ENCODE data around the gene SMAD7.

Gene SMAD7

GRCh38 chr18:48942554-48943261 is 8.1 kb downstream of the SMAD7 start:
- Histone ChIP-seq H3K4me2 (ENCODE audit: low read length) (peak overlapping the region; percentile 23), H2BK120ac (ENCODE audit: low read depth, low read length) (no peak overlapping the region), H3K56ac (ENCODE audit: low read length) (peak overlapping the region; percentile 44), H3K4me3 (ENCODE audit: low read length) (no peak overlapping the region), H3K36me3 (ENCODE audit: control insufficient read depth, insufficient read depth, low read length) (peaks cover 24% of the 10 kb centered on the region), H3K4ac (ENCODE audit: low read depth, low read length) (no peak overlapping the region), H2AK5ac (ENCODE audit: low read length) (no peak overlapping the region), H3K18ac (ENCODE audit: low read length) (no peak overlapping the region), H3K4me1 (ENCODE audit: control insufficient read depth, low read depth, low read length) (peaks cover 64% of the 10 kb centered on the region), H3K23ac (ENCODE audit: low read length) (no peak overlapping the region), H3K27ac (ENCODE audit: low read depth, low read length) (peak overlapping the region; percentile 40), H3K79me1 (ENCODE audit: low read length) (no peaks in the 10 kb centered on the region), H3K9ac (ENCODE audit: low read length) (peak overlapping the region; percentile 35), H3K79me2 (ENCODE audit: control insufficient read depth, insufficient read depth, low read length) (peaks cover 100% of the 10 kb centered on the region), H2BK5ac (ENCODE audit: low read length) (no peak overlapping the region), H4K8ac (ENCODE audit: low read depth, low read length) (no peak overlapping the region), H2BK15ac (replicated peaks; ENCODE audit: low read depth) (no peak overlapping the region), H3K27me3 (ENCODE audit: insufficient read depth, low read length, poor library complexity) (no peaks in the 10 kb centered on the region), H4K5ac (ENCODE audit: low read length) (no peak overlapping the region)
- peak; percentile 81 for DNase-seq
- WGBS (ENCODE audit: extremely low coverage, insufficient coverage, low lambda C conversion rate) = no CpG with 5 or more reads among the region's 12 CpGs

GRCh38 chr18:48942086-48942485 is 8.7 kb downstream of the SMAD7 start:
- Histone ChIP-seq H3K36me3 (ENCODE audit: control insufficient read depth, insufficient read depth, low read length) (peaks cover 20% of the 10 kb centered on the region), H3K4me3 (ENCODE audit: low read length) (no peak overlapping the region), H3K27ac (ENCODE audit: low read depth, low read length) (peak overlapping the region; percentile 40), H2BK5ac (ENCODE audit: low read length) (no peak overlapping the region), H3K9ac (ENCODE audit: low read length) (peak overlapping the region; percentile 18), H3K18ac (ENCODE audit: low read length) (no peak overlapping the region), H2AK5ac (ENCODE audit: low read length) (no peak overlapping the region), H3K79me2 (ENCODE audit: control insufficient read depth, insufficient read depth, low read length) (peaks cover 100% of the 10 kb centered on the region), H4K5ac (ENCODE audit: low read length) (no peak overlapping the region), H3K4me1 (ENCODE audit: control insufficient read depth, low read depth, low read length) (peaks cover 62% of the 10 kb centered on the region), H3K23ac (ENCODE audit: low read length) (peak overlapping the region; percentile 73), H3K56ac (ENCODE audit: low read length) (peak overlapping the region; percentile 44), H3K4ac (ENCODE audit: low read depth, low read length) (no peak overlapping the region), H4K8ac (ENCODE audit: low read depth, low read length) (no peak overlapping the region), H2BK15ac (replicated peaks; ENCODE audit: low read depth) (no peak overlapping the region), H3K4me2 (ENCODE audit: low read length) (peak overlapping the region; percentile 9), H2BK120ac (ENCODE audit: low read depth, low read length) (no peak overlapping the region), H3K79me1 (ENCODE audit: low read length) (no peaks in the 10 kb centered on the region), H3K27me3 (ENCODE audit: insufficient read depth, low read length, poor library complexity) (no peaks in the 10 kb centered on the region)
- WGBS (ENCODE audit: extremely low coverage, insufficient coverage, low lambda C conversion rate) = no CpG with 5 or more reads among the region's 8 CpGs
- DNase-seq = no peak

- H3K56ac ChIP-seq (ENCODE audit: low read length) = peak overlapping the region; percentile 71
- H3K36me3 ChIP-seq (ENCODE audit: control insufficient read depth, insufficient read depth, low read length) = peaks cover 19% of the 10 kb centered on the region
- peak; percentile 81 for DNase-seq
- no peak overlapping the region for H2AK5ac ChIP-seq (ENCODE audit: low read length)
- H3K4me3 ChIP-seq (ENCODE audit: low read length) = no peak overlapping the region
- no peak overlapping the region for H3K4ac ChIP-seq (ENCODE audit: low read depth, low read length)
- H3K9ac ChIP-seq (ENCODE audit: low read length) = peak overlapping the region; percentile 18
- no peaks in the 10 kb centered on the region for H3K79me1 ChIP-seq (ENCODE audit: low read length)
- no peaks in the 10 kb centered on the region for H3K27me3 ChIP-seq (ENCODE audit: insufficient read depth, low read length, poor library complexity)
- peak overlapping the region; percentile 40 for H3K27ac ChIP-seq (ENCODE audit: low read depth, low read length)
- H3K4me2 ChIP-seq (ENCODE audit: low read length) = peak overlapping the region; percentile 14
- no peak overlapping the region for H3K18ac ChIP-seq (ENCODE audit: low read length)
- H3K23ac ChIP-seq (ENCODE audit: low read length) = peak overlapping the region; percentile 73
- H4K8ac ChIP-seq (ENCODE audit: low read depth, low read length) = no peak overlapping the region
- no peak overlapping the region for H2BK5ac ChIP-seq (ENCODE audit: low read length)
- WGBS (ENCODE audit: extremely low coverage, insufficient coverage, low lambda C conversion rate) = no CpG with 5 or more reads among the region's 7 CpGs
- no peak overlapping the region for H2BK120ac ChIP-seq (ENCODE audit: low read depth, low read length)
- peaks cover 100% of the 10 kb centered on the region for H3K79me2 ChIP-seq (ENCODE audit: control insufficient read depth, insufficient read depth, low read length)
- H2BK15ac ChIP-seq (replicated peaks; ENCODE audit: low read depth) = no peak overlapping the region
- no peak overlapping the region for H4K5ac ChIP-seq (ENCODE audit: low read length)
- peaks cover 57% of the 10 kb centered on the region for H3K4me1 ChIP-seq (ENCODE audit: control insufficient read depth, low read depth, low read length)
These were observed 9.1 kb downstream of the SMAD7 start for GRCh38 chr18:48941672-48942071.

GRCh38 chr18:48940854-48941611 is 9.7 kb downstream of the SMAD7 start:
- Histone ChIP-seq H2BK120ac (ENCODE audit: low read depth, low read length) (no peak overlapping the region), H2AK5ac (ENCODE audit: low read length) (peak overlapping the region; percentile 10), H3K18ac (ENCODE audit: low read length) (no peak overlapping the region), H3K79me2 (ENCODE audit: control insufficient read depth, insufficient read depth, low read length) (peaks cover 100% of the 10 kb centered on the region), H3K27ac (ENCODE audit: low read depth, low read length) (peak overlapping the region; percentile 46), H3K23ac (ENCODE audit: low read length) (no peak overlapping the region), H2BK15ac (replicated peaks; ENCODE audit: low read depth) (no peak overlapping the region), H3K4ac (ENCODE audit: low read depth, low read length) (no peak overlapping the region), H3K4me1 (ENCODE audit: control insufficient read depth, low read depth, low read length) (peaks cover 52% of the 10 kb centered on the region), H4K5ac (ENCODE audit: low read length) (no peak overlapping the region), H3K27me3 (ENCODE audit: insufficient read depth, low read length, poor library complexity) (no peaks in the 10 kb centered on the region), H3K4me2 (ENCODE audit: low read length) (peak overlapping the region; percentile 32), H3K36me3 (ENCODE audit: control insufficient read depth, insufficient read depth, low read length) (peaks cover 19% of the 10 kb centered on the region), H4K8ac (ENCODE audit: low read depth, low read length) (no peak overlapping the region), H3K79me1 (ENCODE audit: low read length) (no peaks in the 10 kb centered on the region), H3K9ac (ENCODE audit: low read length) (peak overlapping the region; percentile 47), H3K4me3 (ENCODE audit: low read length) (no peak overlapping the region), H3K56ac (ENCODE audit: low read length) (peak overlapping the region; percentile 71), H2BK5ac (ENCODE audit: low read length) (peak overlapping the region; percentile 51)
- peak; percentile 87 for DNase-seq
- no CpG with 5 or more reads among the region's 14 CpGs for WGBS (ENCODE audit: extremely low coverage, insufficient coverage, low lambda C conversion rate)

- Histone ChIP-seq H4K5ac (ENCODE audit: low read length) (no peak overlapping the region), H3K23ac (ENCODE audit: low read length) (no peak overlapping the region), H3K27ac (ENCODE audit: low read depth, low read length) (peak overlapping the region; percentile 69), H2BK5ac (ENCODE audit: low read length) (no peak overlapping the region), H3K36me3 (ENCODE audit: control insufficient read depth, insufficient read depth, low read length) (peaks cover 14% of the 10 kb centered on the region), H3K56ac (ENCODE audit: low read length) (peak overlapping the region; percentile 69), H3K4ac (ENCODE audit: low read depth, low read length) (no peak overlapping the region), H3K4me1 (ENCODE audit: control insufficient read depth, low read depth, low read length) (peaks cover 54% of the 10 kb centered on the region), H3K9ac (ENCODE audit: low read length) (peak overlapping the region; percentile 51), H3K4me2 (ENCODE audit: low read length) (peak overlapping the region; percentile 18), H3K27me3 (ENCODE audit: insufficient read depth, low read length, poor library complexity) (no peaks in the 10 kb centered on the region), H3K79me2 (ENCODE audit: control insufficient read depth, insufficient read depth, low read length) (peaks cover 100% of the 10 kb centered on the region), H3K79me1 (ENCODE audit: low read length) (no peaks in the 10 kb centered on the region), H2BK120ac (ENCODE audit: low read depth, low read length) (no peak overlapping the region), H2BK15ac (replicated peaks; ENCODE audit: low read depth) (no peak overlapping the region), H3K4me3 (ENCODE audit: low read length) (no peak overlapping the region), H2AK5ac (ENCODE audit: low read length) (no peak overlapping the region), H3K18ac (ENCODE audit: low read length) (peak overlapping the region; percentile 0), H4K8ac (ENCODE audit: low read depth, low read length) (no peak overlapping the region)
- no peak for DNase-seq
- no CpG with 5 or more reads among the region's 16 CpGs for WGBS (ENCODE audit: extremely low coverage, insufficient coverage, low lambda C conversion rate)
These were observed 11.3 kb downstream of the SMAD7 start for GRCh38 chr18:48939205-48940097.
